ENCODE results near the gene ITGA5. TPM values are rescaled to one million over a fixed set of nuclear protein-coding genes. Genes with fewer than 3 reads are reported as not detected.

The ITGA5 gene
- total RNA-seq, 1 experiment from 2014 or later = 75.8 TPM

- intact Hi-C loops (cut with micrococcal nuclease; ENCODE audit: unreplicated experiment) = no loop called here
- Histone ChIP-seq H3K4me1 (ENCODE audit: control insufficient read depth, insufficient read depth, low read length) (0 out of 2 replicates have a peak, but pooled peaks cover 5% of the 10 kb centered on the region), H3K9me3 (ENCODE audit: control insufficient read depth, insufficient read depth, low read depth, low read length) (no peaks in the 10 kb centered on the region), H3K36me3 (ENCODE audit: control insufficient read depth, insufficient read depth, low read length) (peaks cover 22% of the 10 kb centered on the region), H3K27ac (ENCODE audit: low read length) (no peak overlapping the region), H3K4me3 (ENCODE audit: low read depth in 2 of 2, low read length in 2 of 2) (no peak overlapping the region), H3K27me3 (ENCODE audit: control insufficient read depth, insufficient read depth, low read length) (no peaks in the 10 kb centered on the region)
- TF ChIP-seq TCF7L2 (IDR thresholded peaks at IDR 0.05; ENCODE audit: low read depth, low read length) = no peak
- TF ChIP-seq POLR2AphosphoS5 (IDR thresholded peaks at IDR 0.05; ENCODE audit: low read depth, low read length) = no peak
- no peak for TF ChIP-seq REST (IDR thresholded peaks at IDR 0.05; ENCODE audit: insufficient read depth in 1 of 2, low read depth in 2 of 2, low read length in 1 of 2)
- no peak for TF ChIP-seq CTCF (IDR thresholded peaks at IDR 0.05)
- TF ChIP-seq SIN3A (IDR thresholded peaks at IDR 0.05; ENCODE audit: borderline replicate concordance, insufficient read depth, low read depth, low read length) = no peak
- no TSS peak for BruUV-seq (replicated peaks)
- CTCF ChIA-PET = interaction anchor here (0.6 kb wide), 1 partner anchor 25 kb away, joined by 3 read pairs; the partner anchor contains the start of gene COPZ1
- POLR2A ChIA-PET = no interaction called here
- DNase-seq (ENCODE audit: low read depth, low spot score) (no peak), ATAC-seq (no peak)
- in situ Hi-C loops (cut with HindIII; ENCODE audit: low pct_unique_long_range_greater_than_20kb, low sequenced_read_pairs) = no loop called here
Observed at GRCh38 chr12:54349679-54350078, 69.4 kb downstream of the ITGA5 start.

GRCh38 chr12:54349036-54349435, 70.0 kb downstream of the ITGA5 start:
- no peak overlapping the region for H3K4me3 ChIP-seq (ENCODE audit: low read depth in 2 of 2, low read length in 2 of 2)
- POLR2A ChIA-PET = no interaction called here
- no peaks in the 10 kb centered on the region for H3K27me3 ChIP-seq (ENCODE audit: control insufficient read depth, insufficient read depth, low read length)
- ATAC-seq = no peak
- H3K27ac ChIP-seq (ENCODE audit: low read length) = no peak overlapping the region
- H3K4me1 ChIP-seq (ENCODE audit: control insufficient read depth, insufficient read depth, low read length) = 0 out of 2 replicates have a peak, but pooled peaks cover 5% of the 10 kb centered on the region
- BruUV-seq (replicated peaks) = no TSS peak
- DNase-seq (ENCODE audit: low read depth, low spot score) = no peak
- H3K9me3 ChIP-seq (ENCODE audit: control insufficient read depth, insufficient read depth, low read depth, low read length) = no peaks in the 10 kb centered on the region
- intact Hi-C loops (cut with micrococcal nuclease; ENCODE audit: unreplicated experiment) = no loop called here
- in situ Hi-C loops (cut with HindIII; ENCODE audit: low pct_unique_long_range_greater_than_20kb, low sequenced_read_pairs) = no loop called here
- CTCF ChIA-PET = no interaction called here
- H3K36me3 ChIP-seq (ENCODE audit: control insufficient read depth, insufficient read depth, low read length) = peaks cover 22% of the 10 kb centered on the region
- TF ChIP-seq REST (IDR thresholded peaks at IDR 0.05; ENCODE audit: insufficient read depth in 1 of 2, low read depth in 2 of 2, low read length in 1 of 2) (no peak), SIN3A (IDR thresholded peaks at IDR 0.05; ENCODE audit: borderline replicate concordance, insufficient read depth, low read depth, low read length) (no peak), CTCF (IDR thresholded peaks at IDR 0.05) (no peak), TCF7L2 (IDR thresholded peaks at IDR 0.05; ENCODE audit: low read depth, low read length) (no peak), POLR2AphosphoS5 (IDR thresholded peaks at IDR 0.05; ENCODE audit: low read depth, low read length) (no peak)

All from Panc1 (cell line).